GM12892 (cell line): ENCODE measurements around the gene HDAC10.
A peak's percentile ranks its signal among the peaks of the same experiment; 100 is the strongest.

Experiments
- POLR2A ChIP-seq: IDR thresholded peaks from 2 replicates; pipeline ENCODE4 v1.6.1; 2011; ENCODE audit warnings: low read depth, low read length, control low read depth
- POLR2AphosphoS5 ChIP-seq: IDR thresholded peaks from 2 replicates; pipeline ENCODE4 v1.6.1; 2011; ENCODE audit warnings: low read depth, low read length, control low read depth
- TAF1 ChIP-seq: IDR thresholded peaks from 2 replicates; pipeline ENCODE4 v1.6.1; 2011; ENCODE audit warnings: low read depth, mild to moderate bottlenecking, control low read depth, low read length, borderline replicate concordance

DNA sequence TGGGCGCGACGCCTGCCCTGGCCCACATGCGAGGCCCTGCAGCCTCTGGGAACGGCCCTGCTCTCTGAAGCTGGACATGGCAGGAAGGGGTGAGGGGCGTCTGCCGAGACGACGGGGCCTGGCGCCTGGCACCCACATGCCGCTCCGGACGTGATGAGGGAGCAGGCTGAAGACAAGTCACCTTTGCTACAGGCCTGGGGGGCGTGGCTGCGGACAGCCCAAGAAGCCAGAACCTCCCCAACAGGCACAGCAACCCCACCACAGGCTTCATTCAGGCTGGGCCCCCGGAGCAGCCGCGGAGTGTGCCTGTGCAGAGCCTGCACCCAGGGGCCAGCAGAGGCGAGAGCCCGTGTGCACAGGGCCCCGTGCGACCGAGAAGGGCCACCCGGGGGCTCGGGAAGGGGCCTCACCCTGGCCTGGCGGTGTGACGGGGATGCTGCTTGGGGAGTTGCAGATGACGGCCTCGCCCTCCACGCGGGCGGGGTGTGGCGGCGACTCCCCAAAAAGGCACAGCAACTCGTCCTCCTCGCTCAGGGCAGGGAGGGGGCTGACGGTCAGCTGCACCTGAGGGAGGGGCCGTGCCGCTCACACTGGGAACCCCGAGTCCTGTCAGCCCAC lies 35.7 kb upstream of the HDAC10 start:
- 0 out of 2 replicates have a peak, but pooled peaks have one; percentile 9 for TF ChIP-seq POLR2A
- no peak for TF ChIP-seq TAF1
- no peak for TF ChIP-seq POLR2AphosphoS5
